Thyroid gland (tissue), 4 donors: ENCODE results near the gene UNC80. TPM values are rescaled to one million over a fixed set of nuclear protein-coding genes. Genes with fewer than 3 reads are reported as not detected.

Experiments
- DNase-seq, 2 donors: peaks; one replicate each; pipeline ENCODE4 v3.0.0-alpha.2; 2019
- H3K27ac ChIP-seq, 3 donors: fragments of 200-600 bp; sonication (generic); 1 replicate in 2 of 3; 2 replicates in 1 of 3; pipeline ENCODE4 v1.5.1; 2016 to 2019; ENCODE audit warnings: mild to moderate bottlenecking in 1 of 3, moderate library complexity in 1 of 3
- H3K27me3 ChIP-seq: fragments of 200-600 bp; sonication (generic); one replicate; pipeline ENCODE4 v1.5.1; 2019
- H3K36me3 ChIP-seq, 2 donors: fragments of 200-600 bp; sonication (generic); one replicate each; pipeline ENCODE4 v1.5.1; 2016 to 2019
- H3K4me1 ChIP-seq, 2 donors: fragments of 200-600 bp; sonication (generic); one replicate each; pipeline ENCODE4 v1.5.1; 2017 to 2019
- H3K4me3 ChIP-seq, 3 donors: fragments of 200-600 bp; sonication (generic); replicated peaks in 1 of 3; 1 replicate in 2 of 3; 2 replicates in 1 of 3; pipeline ENCODE4 v1.5.1; 2016; ENCODE audit warnings: mild to moderate bottlenecking in 1 of 3
- H3K9me3 ChIP-seq: fragments of 200-600 bp; sonication (generic); one replicate; pipeline ENCODE4 v1.5.1; 2017
- CTCF ChIP-seq, 6 experiments: fragments of 200-600 bp in 3 of 6; fragments of 450-650 bp in 3 of 6; sonication (generic) in 3 of 6; IDR thresholded peaks; one replicate each; pipeline ENCODE4 v1.5.1; 2016 to 2019; ENCODE audit warnings: antibody characterized with exemption in 6 of 6, mild to moderate bottlenecking in 2 of 6, inconsistent platforms in 1 of 6, moderate library complexity in 1 of 6
- POLR2A ChIP-seq, 2 donors: fragments of 450-650 bp; IDR thresholded peaks; one replicate each; pipeline ENCODE4 v1.6.1; 2017; ENCODE audit warnings: antibody characterized with exemption in 2 of 2, mild to moderate bottlenecking in 2 of 2, moderate library complexity in 1 of 2
- WGBS, 2 donors: methylation state at CpG; one replicate each; pipeline ENCODE4 v1.1.5; 2017; 5-methylcytosine and 5-hydroxymethylcytosine counted together
- intact Hi-C: fragments of 100-400 bp; cut with DNase I; formaldehyde crosslinking; loops from one replicate; pipeline ENCODE4 v1.15.1; 2023
- total RNA-seq, 4 donors: library from RNA; depleted of rRNA; stranded (reverse); fragments of >200 nt; gene quantifications; one replicate each; pipeline ENCODE4 v1.2.3, GENCODE V29; 2016

UNC80 gene
- total RNA-seq, 4 donors from 2014 or later, result 0.27 to 3.8 (median 2.0) TPM

GRCh38 chr2:210002158-210003157 is 230.8 kb downstream of the UNC80 start, which contains the start of gene RPE:
Gene RPE (plus strand): TSS chr2:210002638. CDS start chr2:210002662, 24 bp downstream.
- peak within 1 kb of the TSS; percentile 43 to 90 (median 75) for H3K27ac ChIP-seq
- H3K27me3 ChIP-seq, result no peaks in the 10 kb centered on the region
- peak in 1 of 2 donors; percentile 60 for TF ChIP-seq POLR2A (IDR thresholded peaks at IDR 0.05)
- no peak for TF ChIP-seq CTCF (IDR thresholded peaks at IDR 0.05)
- peaks cover 20 to 23% of the 10 kb centered on the region in 2 donors for H3K4me1 ChIP-seq
- peak; percentile 97 to 98 for DNase-seq
- 1% methylated on average over 40 to 41 of the region's 58 CpGs for WGBS, 2 donors
- H3K4me3 ChIP-seq, result peak within 1 kb of the TSS; percentile 82 to 93 (median 87)
- H3K9me3 ChIP-seq, result no peaks in the 10 kb centered on the region
- no peaks in the 10 kb centered on the region for H3K36me3 ChIP-seq
- intact Hi-C loops, result loop anchor here (10.0 kb wide), 1 partner anchor 172 kb away; the partner anchor contains the start of gene KANSL1L

GRCh38 chr2:210003359-210003758 is 231.7 kb downstream of the UNC80 start:
- Histone ChIP-seq H3K4me3 (peak overlapping the region; percentile 82 to 93 (median 87)), H3K4me1 (peaks cover 20 to 23% of the 10 kb centered on the region in 2 donors), H3K27ac (no peak overlapping the region), H3K9me3 (no peaks in the 10 kb centered on the region), H3K27me3 (no peaks in the 10 kb centered on the region), H3K36me3 (no peaks in the 10 kb centered on the region)
- no peak for TF ChIP-seq POLR2A (IDR thresholded peaks at IDR 0.05)
- TF ChIP-seq CTCF (IDR thresholded peaks at IDR 0.05), result no peak
- no peak for DNase-seq
- 27 to 35% methylated on average over 2 of the region's 2 CpGs for WGBS, 2 donors
- intact Hi-C loops, result loop anchor here (10.0 kb wide), 1 partner anchor 171 kb away; the partner anchor contains the start of gene KANSL1L

GRCh38 chr2:210004881-210005280 is 233.2 kb downstream of the UNC80 start:
- Histone ChIP-seq H3K4me1 (peaks cover 20 to 23% of the 10 kb centered on the region in 2 donors), H3K4me3 (no peak overlapping the region), H3K36me3 (no peaks in the 10 kb centered on the region), H3K9me3 (no peaks in the 10 kb centered on the region), H3K27me3 (no peaks in the 10 kb centered on the region), H3K27ac (no peak overlapping the region)
- TF ChIP-seq CTCF (IDR thresholded peaks at IDR 0.05) (no peak), POLR2A (IDR thresholded peaks at IDR 0.05) (no peak)
- WGBS, 2 donors, result 77 to 78% methylated on average over 2 of the region's 2 CpGs
- intact Hi-C loops, result loop anchor here (10.0 kb wide), 1 partner anchor 170 kb away; the partner anchor contains the start of gene KANSL1L
- no peak for DNase-seq

DNA sequence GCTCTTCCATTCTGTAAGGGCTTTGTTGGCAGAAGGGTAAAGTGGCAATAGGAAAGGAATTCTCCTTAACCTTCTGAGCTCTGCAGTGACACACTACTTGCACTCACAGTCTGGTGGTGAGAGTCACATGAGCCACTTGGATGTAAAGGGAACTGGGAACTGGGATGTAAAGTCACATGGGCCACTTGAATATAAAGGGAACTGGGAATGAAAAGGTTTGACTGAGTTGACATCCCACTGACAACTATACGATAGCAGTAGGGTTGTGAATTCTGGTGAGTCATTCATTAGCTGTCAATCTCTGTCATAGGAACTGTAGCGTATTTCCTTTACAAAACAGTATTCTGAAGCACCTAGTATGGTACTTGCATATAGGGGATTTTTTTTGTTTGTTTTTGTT is 236.3 kb downstream of the UNC80 start:
- WGBS, 2 donors, result 87 to 90% methylated on average over 2 of the region's 2 CpGs
- intact Hi-C loops, result loop anchor here (10.0 kb wide), 1 partner anchor 167 kb away; the partner anchor contains the start of gene KANSL1L

More for the DNA sequence above, 236.3 kb downstream of the UNC80 start:
- Histone ChIP-seq H3K4me3 (no peak overlapping the region), H3K4me1 (peaks cover 20 to 23% of the 10 kb centered on the region in 2 donors), H3K27me3 (no peaks in the 10 kb centered on the region), H3K9me3 (no peaks in the 10 kb centered on the region), H3K27ac (no peak overlapping the region), H3K36me3 (no peaks in the 10 kb centered on the region)
- no peak for DNase-seq
- TF ChIP-seq CTCF (IDR thresholded peaks at IDR 0.05), result no peak
- TF ChIP-seq POLR2A (IDR thresholded peaks at IDR 0.05), result no peak
